WTC11 (cell line): ENCODE results near the gene FCRLB.

Experiments
- CTCF ChIP-seq: fragments of 200-600 bp; IDR thresholded peaks from 2 replicates; pipeline ENCODE4 v1.8.0; 2022; ENCODE audit warnings: antibody characterized with exemption
- NFE2L1 ChIP-seq: sonication (generic); formaldehyde crosslinking; IDR thresholded peaks from 2 replicates; pipeline ENCODE4 v1.8.1; 2023; ENCODE audit warnings: missing genetic modification reagents

DNA sequence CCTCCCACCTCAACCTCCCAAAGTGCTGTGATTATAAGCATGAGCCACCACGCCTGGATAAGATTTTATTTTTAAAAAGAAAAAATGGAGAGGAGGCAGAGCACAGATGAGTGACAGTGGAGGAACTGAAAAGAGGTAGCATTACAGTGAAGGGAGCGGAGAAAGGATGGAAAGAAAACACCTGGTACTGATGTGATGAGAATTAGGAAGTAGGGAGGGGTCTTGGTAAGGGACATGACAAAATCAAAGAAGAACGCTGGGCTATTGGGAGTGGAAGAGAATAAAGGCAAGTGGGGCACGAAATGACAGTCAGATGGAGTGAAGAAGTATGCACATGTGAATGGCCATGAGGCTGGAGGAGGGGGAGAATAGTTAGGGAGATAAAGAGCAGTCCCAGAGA lies 12.0 kb upstream of the FCRLB start:
- TF ChIP-seq CTCF (no peak), NFE2L1 (no peak)
